Posterior cingulate gyrus (tissue), 11 donors: Measurements from ENCODE around the gene ZNF792.
"Not testable (repeated sequence)": the region's sequence is repeated elsewhere in the genome, so short reads cannot be mapped to it uniquely, and the experiment has no call there.

Source experiments
- DNase-seq, 10 donors: peaks; one replicate each; pipeline versions ENCODE4 v3.0.0 to v3.0.0-alpha.2; 2020 to 2021; ENCODE audit warnings: mixed read lengths in 3 of 10
- intact Hi-C: fragments of 100-400 bp; cut with DNase I; formaldehyde crosslinking; loops from one replicate; pipeline ENCODE4 v1.15.1; 2023

The ZNF792 gene

DNA sequence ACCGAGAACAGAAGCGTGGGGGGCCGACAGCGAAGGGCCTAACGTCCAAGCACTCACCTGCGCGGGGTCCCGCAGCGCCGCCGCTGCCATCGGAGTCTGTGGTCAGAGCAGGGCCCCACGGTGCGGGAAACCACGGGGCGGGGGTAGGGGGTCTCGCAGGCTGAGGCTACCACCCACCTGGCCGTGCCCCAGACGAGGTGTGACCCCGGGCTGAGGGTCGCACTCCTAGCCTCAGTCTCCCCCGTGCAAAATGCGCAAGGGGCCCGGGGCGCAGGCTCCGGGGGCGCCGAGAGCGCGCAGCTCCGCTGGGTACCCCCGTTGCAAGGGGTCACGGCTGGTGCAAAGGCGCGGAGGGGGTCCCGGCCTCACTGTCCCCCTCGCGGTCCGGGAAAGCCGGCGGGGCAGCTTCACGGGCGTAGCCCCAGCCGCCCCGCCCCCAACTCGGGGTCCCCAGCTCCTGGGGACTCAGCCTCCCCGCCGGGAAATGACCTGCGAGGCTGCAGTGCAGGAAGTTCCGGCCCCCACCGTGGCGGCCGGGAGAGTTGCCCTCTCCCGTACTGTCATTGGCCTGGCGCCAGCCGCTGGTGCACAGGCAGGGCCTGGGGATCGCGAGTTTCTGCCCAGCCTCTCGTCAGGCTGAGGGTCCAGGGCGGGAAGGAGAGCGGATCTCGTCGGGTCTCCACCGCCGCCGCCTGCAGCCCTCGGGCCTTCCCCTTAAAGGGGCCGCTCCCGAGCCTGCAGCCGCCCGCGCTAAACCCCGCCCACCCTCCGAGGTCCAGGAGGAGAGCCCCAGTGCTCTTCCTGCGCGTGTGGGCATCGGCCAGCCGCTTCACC lies at the start of gene ZNF792:
ZNF792 (minus strand) TSS at position 657 of the 834 bp plus-strand sequence; CDS start at position 90, 567 bp downstream.
- intact Hi-C loops: no loop called here
- peak; percentile 21 to 92 (median 60) for DNase-seq

DNA sequence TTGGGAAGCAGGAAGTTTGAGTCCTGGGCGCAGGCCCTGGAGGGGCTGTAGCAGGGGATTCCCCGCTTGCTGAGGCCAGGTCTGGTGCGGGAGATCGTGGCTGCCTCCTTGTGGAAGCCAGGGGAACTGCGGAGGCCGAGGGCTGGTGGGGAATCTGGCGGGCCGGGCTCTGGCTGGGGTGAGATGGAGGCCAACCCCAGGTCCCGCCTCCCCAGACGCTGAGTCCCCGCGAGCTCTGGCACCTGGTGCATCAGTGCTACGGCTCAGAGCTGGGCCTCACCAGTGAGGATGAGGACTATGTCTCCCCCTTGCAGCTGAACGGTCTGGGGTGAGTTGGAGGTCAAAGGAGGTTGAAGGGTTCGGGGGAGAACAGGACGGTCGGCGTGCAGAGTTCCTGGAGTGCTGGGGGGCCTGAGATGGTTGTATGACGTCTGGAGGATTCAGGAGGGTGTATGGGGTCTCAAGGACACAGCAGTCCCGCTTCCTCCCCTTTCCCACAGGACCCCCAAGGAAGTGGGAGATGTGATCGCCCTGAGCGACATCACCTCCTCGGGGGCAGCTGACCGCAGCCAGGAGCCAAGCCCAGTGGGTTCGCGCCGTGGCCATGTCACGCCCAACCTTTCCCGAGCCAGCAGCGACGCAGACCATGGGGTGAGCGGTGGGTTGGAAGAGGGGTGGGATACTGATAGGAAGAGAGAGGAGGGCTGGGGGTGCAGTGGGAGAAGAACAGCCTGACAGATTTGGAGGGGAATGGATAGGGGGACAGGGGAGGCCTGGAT lies 49.2 kb upstream of the ZNF792 start:
- intact Hi-C loops: loop anchor here (1.0 kb wide), 1 partner anchor 40 kb away; no protein-coding TSS in a partner anchor
- DNase-seq: peak in 8 of 10 donors; percentile 46 to 94 (median 68)

DNA sequence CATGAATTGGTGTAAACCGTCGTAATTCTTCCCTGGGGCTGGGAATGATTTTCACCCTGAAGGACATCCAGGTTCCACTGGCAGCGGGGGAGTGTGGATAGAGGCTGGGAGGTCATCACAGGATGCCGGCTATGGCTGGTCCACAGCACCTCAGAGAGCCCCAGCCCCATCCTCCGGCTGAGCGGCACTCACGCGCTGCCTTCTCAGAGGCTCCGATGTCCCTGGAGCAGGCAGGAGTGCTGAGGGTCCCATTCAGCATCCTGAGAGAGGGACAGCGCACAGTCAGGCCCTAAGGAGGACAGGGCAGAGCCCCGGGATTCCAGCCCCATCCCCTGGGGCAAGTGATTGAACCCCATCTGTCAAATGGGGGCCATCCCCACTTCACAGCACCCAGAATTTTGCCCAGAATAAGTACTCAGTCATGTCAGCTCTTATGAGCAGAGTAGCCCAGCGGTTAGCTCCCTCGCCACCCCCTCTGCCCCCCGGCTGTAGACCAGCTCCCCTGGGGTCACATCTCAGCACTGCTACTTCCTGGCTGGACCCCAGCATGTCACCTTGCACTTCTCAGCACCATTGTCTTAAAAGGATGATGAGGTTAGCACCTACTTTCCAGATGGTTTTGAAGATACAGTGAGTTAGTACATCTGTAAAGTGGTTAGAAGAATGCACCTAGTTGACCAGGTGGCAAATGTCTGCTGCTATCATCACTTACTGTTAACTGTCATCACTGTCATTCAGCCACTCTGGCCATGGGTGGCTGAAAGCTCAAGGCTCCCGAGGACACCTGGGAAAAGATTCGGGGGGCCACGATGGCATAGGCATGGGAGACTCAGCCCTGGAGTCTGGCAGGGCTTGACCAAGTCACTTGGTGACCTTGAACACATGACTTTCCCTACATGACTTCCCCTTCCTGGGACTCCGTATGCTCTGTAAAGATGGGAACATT lies 48.0 kb upstream of the ZNF792 start:
- intact Hi-C loops: no loop called here
- DNase-seq: no peak

DNA sequence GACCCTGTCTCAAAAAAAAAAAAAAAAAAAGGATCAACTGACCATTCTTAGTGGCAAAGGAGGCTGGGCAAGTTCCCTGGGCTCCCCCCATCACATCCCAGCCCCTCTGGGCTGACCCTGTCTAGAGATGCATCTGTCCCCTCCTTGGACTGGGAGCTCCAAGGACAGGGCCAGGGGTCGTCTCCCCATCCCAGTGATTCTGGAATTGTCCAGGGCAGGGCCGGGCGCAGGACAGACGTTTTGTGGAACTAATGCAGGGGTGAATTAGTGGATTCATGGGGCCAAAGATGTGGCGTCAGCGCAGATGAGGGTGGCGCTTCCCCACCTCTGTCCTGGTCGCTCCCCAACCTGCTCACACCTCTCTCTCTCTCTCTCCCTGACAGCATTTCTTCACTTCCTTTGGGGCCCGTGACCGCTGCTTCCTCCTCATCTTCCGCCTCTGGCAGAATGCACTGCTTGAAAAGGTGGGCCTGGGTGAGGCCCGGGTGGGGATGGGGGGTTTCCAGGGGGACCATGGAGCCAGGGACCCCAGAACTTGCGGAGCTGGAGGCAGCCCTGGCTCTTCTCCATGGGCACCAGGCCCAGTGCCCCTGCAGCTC lies 47.2 kb upstream of the ZNF792 start:
- intact Hi-C loops: no loop called here
- DNase-seq: no peak

DNA sequence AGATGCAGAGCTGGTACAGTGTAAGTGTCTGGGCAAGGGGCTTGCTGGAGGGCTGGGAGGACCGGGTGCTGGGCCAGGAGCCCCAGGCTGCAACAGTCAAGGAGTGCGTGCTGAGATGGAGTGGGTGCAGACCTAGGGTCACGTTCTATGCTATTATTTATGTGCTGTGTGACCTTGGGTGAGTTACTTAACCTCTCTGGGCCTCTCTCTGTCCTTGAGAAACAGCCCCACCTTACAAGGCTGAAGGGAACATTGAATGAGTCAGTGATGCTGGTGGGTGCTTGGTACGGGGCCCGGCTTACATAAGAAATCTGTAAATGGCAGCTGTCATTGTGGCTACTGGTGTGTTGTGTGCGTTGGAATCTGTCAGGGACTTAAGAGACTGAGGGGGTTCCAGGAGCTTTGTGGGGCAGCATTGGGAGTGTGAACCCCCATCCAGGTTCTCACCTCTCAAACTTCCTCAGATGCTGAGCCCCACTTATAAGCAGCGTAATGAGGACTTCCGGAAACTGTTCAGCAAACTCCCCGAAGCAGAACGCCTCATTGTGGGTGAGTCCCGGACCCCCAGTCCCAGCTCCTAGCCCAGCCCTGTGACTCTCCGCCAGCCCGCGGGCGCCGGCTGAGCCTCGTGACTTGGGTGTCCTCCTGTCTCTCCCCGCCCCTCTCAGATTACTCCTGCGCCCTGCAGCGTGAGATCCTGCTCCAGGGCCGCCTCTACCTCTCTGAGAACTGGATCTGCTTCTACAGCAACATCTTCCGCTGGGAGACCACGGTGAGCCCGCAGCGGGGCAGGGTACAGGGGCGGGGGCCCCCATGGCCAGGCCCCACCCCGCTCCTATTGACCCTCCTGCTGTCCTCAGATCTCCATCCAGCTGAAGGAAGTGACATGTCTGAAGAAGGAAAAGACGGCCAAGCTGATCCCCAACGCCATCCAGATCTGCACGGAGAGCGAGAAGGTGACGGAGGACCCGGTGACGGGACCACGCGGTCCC lies 45.7 kb upstream of the ZNF792 start:
- DNase-seq: no peak
- intact Hi-C loops: no loop called here

DNA sequence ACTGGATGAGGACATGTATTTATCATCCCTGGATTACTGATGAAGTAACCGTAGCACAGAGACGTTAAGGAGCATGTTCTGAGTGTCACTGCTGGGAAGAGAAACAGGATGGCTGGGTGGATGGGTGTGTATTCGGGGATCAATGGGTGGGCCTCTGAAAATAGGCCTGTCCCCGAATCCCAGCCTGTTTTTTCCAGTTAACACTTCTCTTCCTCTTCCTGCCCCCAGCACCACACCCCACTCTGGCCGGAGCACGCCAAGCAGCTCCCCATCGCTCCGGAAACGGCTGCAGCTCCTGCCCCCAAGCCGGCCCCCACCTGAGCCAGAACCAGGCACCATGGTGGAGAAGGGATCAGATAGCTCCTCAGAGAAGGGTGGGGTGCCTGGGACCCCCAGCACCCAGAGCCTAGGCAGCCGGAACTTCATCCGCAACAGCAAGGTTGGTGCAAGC lies 44.9 kb upstream of the ZNF792 start:
- no peak for DNase-seq
- intact Hi-C loops: no loop called here

DNA sequence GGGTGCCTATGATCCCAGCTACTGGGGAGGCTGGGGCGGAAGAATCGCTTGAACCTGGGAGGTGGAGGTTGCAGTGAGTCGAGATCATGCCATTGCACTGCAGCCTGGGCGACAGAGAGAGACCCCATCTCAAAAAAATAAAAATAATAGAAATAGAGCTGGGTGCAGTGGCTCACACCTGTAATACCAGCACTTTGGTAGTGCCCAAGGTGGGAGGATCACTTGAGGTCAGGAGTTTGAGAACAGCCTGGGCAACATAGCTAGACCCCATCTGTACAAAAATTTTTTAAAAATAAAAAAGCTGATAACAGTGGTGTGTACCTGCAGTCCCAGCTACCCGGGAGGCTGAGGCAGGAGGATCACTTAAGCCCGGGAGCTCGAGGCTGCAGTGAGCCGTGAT lies 43.4 kb upstream of the ZNF792 start:
- DNase-seq: peak in 2 of 10 donors; percentile 28 to 45
- intact Hi-C loops: not testable (repeated sequence)

DNA sequence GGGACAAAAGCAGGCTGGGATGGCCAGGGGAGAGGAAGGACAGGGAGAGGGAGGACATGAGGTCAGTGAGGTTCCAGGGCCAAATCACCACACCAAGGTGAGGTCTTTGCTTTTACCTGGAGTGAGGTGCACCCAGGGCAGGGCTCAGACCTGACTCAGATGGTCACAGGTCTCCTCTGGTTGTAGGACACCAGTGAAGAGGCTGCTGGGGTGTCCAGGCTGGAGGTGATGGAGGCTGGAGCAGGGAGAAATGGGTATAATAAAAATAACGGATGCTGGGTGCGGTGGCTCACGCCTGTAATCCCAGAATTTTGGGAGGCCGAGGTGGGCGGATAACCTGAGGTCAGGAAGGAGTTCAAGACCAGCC lies 43.0 kb upstream of the ZNF792 start:
- intact Hi-C loops: no loop called here
- peak in 1 of 10 donors; percentile 59 for DNase-seq

DNA sequence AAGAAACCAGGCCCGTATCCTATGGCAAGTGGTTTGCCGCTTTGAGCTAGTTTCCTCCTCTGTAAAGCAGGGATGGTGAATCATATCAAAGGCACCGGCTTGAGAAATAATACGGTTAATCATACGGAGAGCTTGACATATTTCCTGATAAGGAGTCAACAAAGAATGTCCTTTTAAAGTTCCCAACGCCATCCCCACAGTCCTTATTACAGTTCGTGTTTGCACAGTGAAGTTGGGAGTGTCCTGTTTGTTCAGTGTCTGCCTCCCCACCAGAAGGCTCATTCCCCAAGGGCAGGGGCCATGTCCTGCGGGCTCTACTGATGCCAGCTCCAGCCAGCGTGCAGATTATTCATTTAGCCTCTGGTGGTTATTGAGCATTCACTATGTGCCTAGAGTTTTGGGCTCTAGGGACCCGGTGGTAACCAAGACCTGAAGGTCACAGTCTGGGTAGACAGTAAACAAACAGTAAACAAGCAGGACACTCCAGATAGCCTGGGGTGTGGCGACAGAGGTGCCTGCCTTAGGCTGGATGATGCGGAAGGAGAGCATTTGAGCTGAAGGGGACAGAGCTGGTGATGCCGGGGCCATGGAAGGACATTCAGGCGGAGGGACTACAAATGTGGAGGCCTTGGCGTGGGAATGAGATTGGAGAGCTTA lies 42.4 kb upstream of the ZNF792 start:
- intact Hi-C loops: no loop called here
- DNase-seq: peak in 3 of 10 donors; percentile 12 to 25 (median 24)

- peak in 2 of 10 donors; percentile 5 to 6 for DNase-seq
- intact Hi-C loops: not testable (repeated sequence)
These were observed 41.9 kb upstream of the ZNF792 start for GRCh38 chr19:35006007-35006341.

DNA sequence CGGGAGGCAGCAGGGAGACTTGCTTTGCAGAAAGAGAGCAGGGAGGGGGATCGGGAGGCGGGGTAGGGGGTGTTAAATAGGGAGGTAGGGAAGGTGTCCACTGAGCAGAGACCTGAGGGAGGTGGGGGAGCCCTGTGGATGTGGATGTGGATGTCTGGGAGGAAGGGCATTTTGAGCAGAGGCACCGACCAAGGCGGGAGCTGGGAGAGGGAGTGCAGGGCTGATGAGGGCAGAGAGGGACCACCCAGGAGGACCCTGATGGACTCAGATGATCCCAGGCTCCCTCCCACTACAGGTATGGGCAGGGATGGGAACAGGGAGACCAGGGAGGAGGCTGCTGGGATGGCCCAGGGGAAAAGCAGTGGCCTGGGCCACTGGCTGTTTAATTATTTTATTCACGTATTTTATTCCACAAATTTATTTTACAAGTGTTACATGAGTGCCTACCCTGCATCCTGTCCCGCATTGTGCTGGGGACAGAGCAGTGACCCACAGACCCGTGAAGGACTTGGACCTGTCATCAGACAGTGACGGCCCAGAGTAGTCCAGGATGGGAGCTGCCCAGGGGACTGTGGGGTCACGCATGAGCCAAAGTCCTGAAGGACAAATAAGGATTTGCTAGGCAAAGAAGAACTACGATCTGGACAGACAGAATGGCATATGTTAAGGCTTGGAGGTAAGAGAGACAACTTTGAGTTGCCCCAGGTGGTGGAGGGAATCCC lies 41.4 kb upstream of the ZNF792 start:
- intact Hi-C loops: no loop called here
- peak in 3 of 10 donors; percentile 35 to 69 (median 67) for DNase-seq

DNA sequence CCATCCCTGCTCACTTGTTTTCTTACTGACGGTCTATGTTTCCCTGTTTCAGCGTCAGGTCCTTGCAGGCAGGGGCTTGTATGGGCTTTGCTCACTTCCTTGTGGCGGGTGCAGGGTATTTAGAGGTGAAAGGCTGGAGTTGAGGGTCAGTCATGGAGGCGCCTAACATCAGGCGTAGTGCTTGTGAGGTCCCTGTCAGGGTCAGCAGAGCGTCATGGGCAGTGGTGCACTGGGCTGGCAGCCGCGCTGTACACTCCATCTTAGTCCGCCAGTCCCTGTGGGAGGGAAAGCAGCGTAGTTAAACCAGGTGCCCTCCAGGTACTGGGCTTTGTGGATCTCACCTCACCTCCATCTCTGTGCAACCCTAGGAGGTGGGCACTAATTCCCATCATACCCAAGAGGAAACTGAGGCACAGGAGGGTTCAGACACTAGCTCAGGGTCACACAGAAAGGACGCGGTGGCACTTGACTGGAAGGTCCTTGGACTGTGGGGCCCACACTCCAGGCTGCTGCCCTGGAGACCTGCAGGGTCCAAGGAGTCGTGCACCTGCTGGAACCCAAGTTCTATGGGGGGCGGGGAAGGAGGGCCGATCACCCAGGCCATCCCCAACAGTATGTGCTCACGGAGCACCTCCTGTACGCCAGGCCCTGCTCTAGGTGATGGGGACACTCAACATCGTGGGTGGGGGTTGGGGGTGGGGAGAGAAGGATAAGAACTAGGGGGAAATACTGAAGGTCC lies 40.7 kb upstream of the ZNF792 start:
- peak in 3 of 10 donors; percentile 18 to 63 (median 58) for DNase-seq
- intact Hi-C loops: no loop called here

DNA sequence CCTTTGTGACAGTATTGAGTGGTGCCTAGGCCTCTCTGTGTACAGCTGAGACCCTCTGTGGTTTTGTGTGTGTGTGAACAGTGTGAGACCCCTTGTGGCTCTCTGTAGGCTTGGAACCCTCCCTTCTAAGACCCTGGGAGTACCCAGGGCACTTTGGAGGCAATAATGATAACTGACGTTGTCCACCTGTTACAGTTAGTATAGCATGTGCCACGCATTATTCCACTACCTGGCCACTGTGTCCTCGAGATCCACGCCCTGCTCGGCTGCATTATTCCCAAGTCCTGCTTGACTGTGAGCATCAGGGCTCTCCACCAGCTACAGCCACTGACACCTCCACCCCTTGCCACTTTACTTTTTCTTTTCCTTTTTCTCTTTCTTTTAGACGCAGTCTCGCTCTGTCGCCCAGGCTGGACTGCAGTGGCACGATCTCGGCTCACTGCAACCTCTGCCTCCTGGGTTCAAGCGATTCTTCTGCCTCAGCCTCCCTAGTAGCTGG lies 38.1 kb upstream of the ZNF792 start:
- DNase-seq: peak in 3 of 10 donors; percentile 31 to 53 (median 40)

DNA sequence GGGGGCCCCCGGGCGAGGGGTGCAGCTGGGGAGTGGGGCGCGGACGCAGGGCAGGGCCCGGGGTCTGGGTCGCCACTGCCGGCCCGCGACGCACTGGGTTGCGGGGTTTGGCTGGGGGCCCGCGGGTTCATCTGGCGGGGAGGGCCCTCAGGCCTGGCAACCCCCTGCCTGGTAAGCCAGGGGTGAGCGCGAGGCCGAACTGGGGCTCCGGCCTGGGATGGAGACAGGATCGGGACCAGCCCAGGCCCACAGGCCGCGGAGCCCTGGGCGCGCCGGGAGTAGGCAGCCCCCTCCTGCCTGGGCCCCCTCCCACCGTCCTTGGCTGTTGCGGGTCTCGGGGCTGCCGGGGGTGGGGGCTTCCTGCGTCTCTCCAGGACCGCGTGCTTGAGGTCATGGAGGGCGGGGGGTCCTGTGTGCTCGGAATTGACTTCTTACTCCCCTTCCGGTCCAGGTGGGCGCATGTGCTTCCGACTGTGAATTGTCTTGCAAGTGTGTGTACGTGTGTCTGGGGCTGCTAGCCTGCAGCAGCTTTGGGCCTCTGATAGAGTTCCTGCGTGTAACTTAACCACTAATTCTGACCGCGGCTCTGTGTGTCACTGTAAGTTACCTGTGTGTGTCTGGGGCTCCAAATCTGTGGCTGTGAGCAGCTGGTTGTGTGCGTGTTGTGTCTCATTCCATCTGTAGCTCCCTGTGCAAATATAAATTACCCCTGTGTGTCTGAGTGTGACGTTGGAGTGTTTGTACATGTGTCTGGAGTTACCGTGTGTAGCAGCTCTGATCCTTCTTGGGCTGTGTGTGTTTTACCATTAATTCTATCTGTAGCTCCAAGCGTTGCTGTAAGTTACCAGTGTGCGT lies 36.8 kb upstream of the ZNF792 start:
- DNase-seq: peak in 4 of 10 donors; percentile 16 to 85 (median 76)
- intact Hi-C loops: no loop called here

More for the DNA sequence above, 38.1 kb upstream of the ZNF792 start:
- intact Hi-C loops: no loop called here

DNA sequence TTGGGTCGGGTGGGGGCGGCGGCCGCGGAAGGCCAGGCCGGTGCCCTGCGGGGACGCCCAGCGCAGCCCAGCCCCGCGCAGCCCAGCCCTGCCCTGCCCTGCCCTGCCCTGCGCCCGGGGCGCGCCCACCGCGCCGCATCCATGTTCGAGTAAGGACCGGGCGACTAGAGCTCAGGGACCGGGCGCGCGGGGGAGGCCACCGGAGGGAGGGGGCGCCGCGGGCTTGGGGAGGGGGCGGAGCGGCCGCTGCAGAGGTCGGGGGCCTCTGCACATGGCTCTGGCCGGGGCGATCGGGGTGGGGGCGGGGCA lies 36.3 kb upstream of the ZNF792 start:
- no peak for DNase-seq
- intact Hi-C loops: no loop called here
